GM23338 (cell line): ENCODE results near the gene G6PC3. TPM values are rescaled to one million over a fixed set of nuclear protein-coding genes. Genes with fewer than 3 reads are reported as not detected.

ENCODE experiments used
- ATAC-seq: fragments of 200-7000 bp; cut with Tn5 transposase; 3 replicates; pipeline ENCODE4 v1.9.1; 2020
- DNase-seq: peaks from one replicate; pipeline ENCODE4 v3.0.0-alpha.2; 2015; ENCODE audit warnings: low spot score
- H2AFZ ChIP-seq: fragments of 200-600 bp; sonication (generic); 2 replicates; pipeline ENCODE4 v1.8.0; 2016; ENCODE audit warnings: antibody characterized with exemption, mild to moderate bottlenecking, moderate library complexity
- H3F3A ChIP-seq: fragments of 200-600 bp; sonication (generic); replicated peaks from 2 replicates; pipeline ENCODE4 v1.8.0; 2017; ENCODE audit warnings: antibody characterized with exemption, mixed run types, low read depth
- H3K27ac ChIP-seq: fragments of 200-600 bp; sonication (generic); 2 replicates; pipeline ENCODE4 v1.6.1; 2016; ENCODE audit warnings: low read depth
- H3K27me3 ChIP-seq: fragments of 200-600 bp; sonication (generic); 2 replicates; pipeline ENCODE4 v1.8.0; 2016; ENCODE audit warnings: mild to moderate bottlenecking, mixed run types, moderate library complexity; ENCODE audit not compliant: insufficient read depth
- H3K36me3 ChIP-seq: fragments of 200-600 bp; sonication (generic); 2 replicates; pipeline ENCODE4 v1.8.0; 2016; ENCODE audit warnings: mild to moderate bottlenecking; ENCODE audit not compliant: insufficient read depth
- H3K4me1 ChIP-seq: fragments of 200-600 bp; sonication (generic); 2 replicates; pipeline ENCODE4 v1.8.0; 2016; ENCODE audit warnings: mild to moderate bottlenecking, moderate library complexity; ENCODE audit not compliant: insufficient read depth
- H3K4me2 ChIP-seq: fragments of 200-600 bp; sonication (generic); 2 replicates; pipeline ENCODE4 v1.7.1; 2017; ENCODE audit warnings: mixed run types
- H3K4me3 ChIP-seq: fragments of 200-600 bp; sonication (generic); 2 replicates; pipeline ENCODE4 v1.6.1; 2016; ENCODE audit warnings: mixed run types
- H3K79me2 ChIP-seq: fragments of 200-600 bp; sonication (generic); replicated peaks from 2 replicates; pipeline ENCODE4 v1.8.0; 2017; ENCODE audit warnings: mild to moderate bottlenecking; ENCODE audit not compliant: insufficient read depth
- H3K9me2 ChIP-seq: fragments of 200-600 bp; sonication (generic); 2 replicates; pipeline ENCODE4 v1.8.0; 2017; ENCODE audit not compliant: insufficient read depth
- H4K20me1 ChIP-seq: fragments of 200-600 bp; sonication (generic); replicated peaks from 2 replicates; pipeline ENCODE4 v1.8.0; 2017; ENCODE audit warnings: mild to moderate bottlenecking; ENCODE audit not compliant: insufficient read depth
- H3K27ac Mint-ChIP-seq: 2 replicates; pipeline ENCODE4 v1.8.0; 2020; ENCODE audit warnings: inconsistent platforms, mild to moderate bottlenecking, moderate library complexity, mixed read lengths
- H3K27me3 Mint-ChIP-seq: 3 replicates; pipeline ENCODE4 v1.8.0; 2022; ENCODE audit warnings: low read depth, mild to moderate bottlenecking, moderate library complexity, mixed read lengths, inconsistent platforms; ENCODE audit not compliant: insufficient read depth, poor library complexity
- H3K36me3 Mint-ChIP-seq: 3 replicates; pipeline ENCODE4 v1.8.0; 2021; ENCODE audit warnings: low read depth, mild to moderate bottlenecking, inconsistent platforms, moderate library complexity, mixed read lengths
- H3K4me1 Mint-ChIP-seq: 3 replicates; pipeline ENCODE4 v1.8.0; 2020; ENCODE audit warnings: mild to moderate bottlenecking, inconsistent platforms, mixed read lengths
- H3K4me3 Mint-ChIP-seq: 3 replicates; pipeline ENCODE4 v1.8.0; 2021; ENCODE audit warnings: moderate library complexity, mild to moderate bottlenecking, inconsistent platforms, mixed read lengths
- H3K9me3 Mint-ChIP-seq: 3 replicates; pipeline ENCODE4 v1.8.0; 2020; ENCODE audit warnings: moderate library complexity, mild to moderate bottlenecking, inconsistent platforms, mixed read lengths
- CREB1 ChIP-seq: fragments of 250-450 bp; sonication (Bioruptor Pico); IDR thresholded peaks from 2 replicates; pipeline ENCODE4 v1.5.0; 2020; ENCODE audit warnings: low read depth, mild to moderate bottlenecking, moderate library complexity
- EZH2 ChIP-seq: fragments of 200-600 bp; sonication (generic); IDR thresholded peaks from one replicate; pipeline ENCODE4 v1.8.0; 2017; ENCODE audit warnings: antibody characterized with exemption, mild to moderate bottlenecking, low read depth; ENCODE audit not compliant: unreplicated experiment
- EZH2phosphoT487 ChIP-seq: fragments of 200-600 bp; sonication (generic); IDR thresholded peaks from one replicate; pipeline ENCODE4 v1.8.1; 2018; ENCODE audit warnings: antibody characterized with exemption; ENCODE audit not compliant: unreplicated experiment
- POLR2AphosphoS5 ChIP-seq: IDR thresholded peaks from 2 replicates; pipeline ENCODE4 v1.6.1; 2016; ENCODE audit warnings: antibody characterized with exemption, low read depth
- ZNF331 ChIP-seq: fragments of 250-450 bp; sonication (Bioruptor Pico); IDR thresholded peaks from 2 replicates; pipeline ENCODE4 v1.5.0; 2020; ENCODE audit warnings: low read depth, mild to moderate bottlenecking, moderate library complexity
- ZNF462 ChIP-seq: fragments of 250-450 bp; sonication (Bioruptor Pico); IDR thresholded peaks from 2 replicates; pipeline ENCODE4 v1.5.0; 2020; ENCODE audit warnings: mild to moderate bottlenecking, moderate library complexity
- polyA plus RNA-seq: library from polyadenylated mRNA; unstranded; fragments of >200 nt; fragmentation: Nextera tagmentation; extraction: Ambion mirVana; gene quantifications from 2 replicates; pipeline ENCODE4 v1.2.1, GENCODE V29; 2016
- total RNA-seq: library from RNA; depleted of rRNA; stranded (reverse); fragments of >200 nt; shearing (Covaris generic); gene quantifications from 2 replicates; pipeline ENCODE4 v1.2.3, GENCODE V29; 2014
- TF ChIP-seq, protein P1 (sequence below), 2 experiments: fragments of 200-600 bp in 1 of 2; sonication (generic) in 1 of 2; conservative IDR thresholded peaks; 2 replicates each; pipeline versions ENCODE4 v1.5.1 to v1.6.1; 2016 to 2017; ENCODE audit warnings: antibody characterized with exemption in 2 of 2, low read depth in 2 of 2, mild to moderate bottlenecking in 2 of 2, moderate library complexity in 1 of 2
- TF ChIP-seq, protein P2 (sequence below): IDR thresholded peaks from one replicate; pipeline ENCODE4 v1.6.1; 2018; ENCODE audit warnings: antibody characterized with exemption; ENCODE audit not compliant: unreplicated experiment

The G6PC3 gene
- total and polyA plus RNA-seq, 2 experiments from 2014 or later = 112 to 143 TPM

- Histone ChIP-seq H2AFZ (no peak overlapping the region), H3K4me2 (no peak overlapping the region), H3K36me3 (peaks cover 38% of the 10 kb centered on the region), H3F3A (0 out of 2 replicates have a peak, but pooled peaks cover 3% of the 10 kb centered on the region), H3K9me2 (no peaks in the 10 kb centered on the region), H3K27me3 (no peaks in the 10 kb centered on the region), H3K4me1 (no peaks in the 10 kb centered on the region), H3K27ac (no peak overlapping the region), H4K20me1 (peaks cover 59% of the 10 kb centered on the region), H3K79me2 (peaks cover 99% of the 10 kb centered on the region), H3K4me3 (no peak overlapping the region)
- TF ChIP-seq, protein P1, sequence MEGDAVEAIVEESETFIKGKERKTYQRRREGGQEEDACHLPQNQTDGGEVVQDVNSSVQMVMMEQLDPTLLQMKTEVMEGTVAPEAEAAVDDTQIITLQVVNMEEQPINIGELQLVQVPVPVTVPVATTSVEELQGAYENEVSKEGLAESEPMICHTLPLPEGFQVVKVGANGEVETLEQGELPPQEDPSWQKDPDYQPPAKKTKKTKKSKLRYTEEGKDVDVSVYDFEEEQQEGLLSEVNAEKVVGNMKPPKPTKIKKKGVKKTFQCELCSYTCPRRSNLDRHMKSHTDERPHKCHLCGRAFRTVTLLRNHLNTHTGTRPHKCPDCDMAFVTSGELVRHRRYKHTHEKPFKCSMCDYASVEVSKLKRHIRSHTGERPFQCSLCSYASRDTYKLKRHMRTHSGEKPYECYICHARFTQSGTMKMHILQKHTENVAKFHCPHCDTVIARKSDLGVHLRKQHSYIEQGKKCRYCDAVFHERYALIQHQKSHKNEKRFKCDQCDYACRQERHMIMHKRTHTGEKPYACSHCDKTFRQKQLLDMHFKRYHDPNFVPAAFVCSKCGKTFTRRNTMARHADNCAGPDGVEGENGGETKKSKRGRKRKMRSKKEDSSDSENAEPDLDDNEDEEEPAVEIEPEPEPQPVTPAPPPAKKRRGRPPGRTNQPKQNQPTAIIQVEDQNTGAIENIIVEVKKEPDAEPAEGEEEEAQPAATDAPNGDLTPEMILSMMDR (conservative IDR thresholded peaks at IDR 0.05; ENCODE audit: low read depth in 2 of 2) = no peak
- TF ChIP-seq CREB1 (CRISPR knock-in tag) (no peak), EZH2phosphoT487 (no peak), ZNF462 (CRISPR knock-in tag) (no peak), POLR2AphosphoS5 (no peak), ZNF331 (no peak), EZH2 (no peak)
- TF ChIP-seq, protein P2, sequence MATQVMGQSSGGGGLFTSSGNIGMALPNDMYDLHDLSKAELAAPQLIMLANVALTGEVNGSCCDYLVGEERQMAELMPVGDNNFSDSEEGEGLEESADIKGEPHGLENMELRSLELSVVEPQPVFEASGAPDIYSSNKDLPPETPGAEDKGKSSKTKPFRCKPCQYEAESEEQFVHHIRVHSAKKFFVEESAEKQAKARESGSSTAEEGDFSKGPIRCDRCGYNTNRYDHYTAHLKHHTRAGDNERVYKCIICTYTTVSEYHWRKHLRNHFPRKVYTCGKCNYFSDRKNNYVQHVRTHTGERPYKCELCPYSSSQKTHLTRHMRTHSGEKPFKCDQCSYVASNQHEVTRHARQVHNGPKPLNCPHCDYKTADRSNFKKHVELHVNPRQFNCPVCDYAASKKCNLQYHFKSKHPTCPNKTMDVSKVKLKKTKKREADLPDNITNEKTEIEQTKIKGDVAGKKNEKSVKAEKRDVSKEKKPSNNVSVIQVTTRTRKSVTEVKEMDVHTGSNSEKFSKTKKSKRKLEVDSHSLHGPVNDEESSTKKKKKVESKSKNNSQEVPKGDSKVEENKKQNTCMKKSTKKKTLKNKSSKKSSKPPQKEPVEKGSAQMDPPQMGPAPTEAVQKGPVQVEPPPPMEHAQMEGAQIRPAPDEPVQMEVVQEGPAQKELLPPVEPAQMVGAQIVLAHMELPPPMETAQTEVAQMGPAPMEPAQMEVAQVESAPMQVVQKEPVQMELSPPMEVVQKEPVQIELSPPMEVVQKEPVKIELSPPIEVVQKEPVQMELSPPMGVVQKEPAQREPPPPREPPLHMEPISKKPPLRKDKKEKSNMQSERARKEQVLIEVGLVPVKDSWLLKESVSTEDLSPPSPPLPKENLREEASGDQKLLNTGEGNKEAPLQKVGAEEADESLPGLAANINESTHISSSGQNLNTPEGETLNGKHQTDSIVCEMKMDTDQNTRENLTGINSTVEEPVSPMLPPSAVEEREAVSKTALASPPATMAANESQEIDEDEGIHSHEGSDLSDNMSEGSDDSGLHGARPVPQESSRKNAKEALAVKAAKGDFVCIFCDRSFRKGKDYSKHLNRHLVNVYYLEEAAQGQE = no peak
- DNase-seq (no peak), ATAC-seq (no peak)
- Mint-ChIP-seq H3K36me3 (peaks cover 86% of the 10 kb centered on the region), H3K27me3 (no peaks in the 10 kb centered on the region), H3K27ac (no peak overlapping the region), H3K9me3 (no peaks in the 10 kb centered on the region), H3K4me3 (no peak overlapping the region), H3K4me1 (no peaks in the 10 kb centered on the region)
Observed at GRCh38 chr17:44053125-44053872, 17.2 kb upstream of the G6PC3 start.
